Epithelial cell of esophagus (primary cell): Measurements from ENCODE around the gene RTL9.
A peak's percentile ranks its signal among the peaks of the same experiment; 100 is the strongest.

Experiments used
- DNase-seq: peaks from one replicate; pipeline ENCODE4 v3.0.0; 2010; ENCODE audit warnings: low read depth
- H3K4me3 ChIP-seq: 2 replicates; pipeline ENCODE4 v1.5.1; 2011; ENCODE audit warnings: mild to moderate bottlenecking, low read length, control low read depth
- TF ChIP-seq, protein P1 (sequence below): IDR thresholded peaks from 2 replicates; pipeline ENCODE4 v1.5.1; 2011; ENCODE audit warnings: low read depth, mild to moderate bottlenecking, low read length, control low read depth, inconsistent platforms; ENCODE audit not compliant: insufficient read depth; ENCODE audit errors: missing control alignments

The RTL9 gene

GRCh38 chrX:110397904-110398303 is 39.3 kb downstream of the RTL9 start:
- peak; percentile 62 for DNase-seq
- no peak overlapping the region for H3K4me3 ChIP-seq
- TF ChIP-seq, protein P1, sequence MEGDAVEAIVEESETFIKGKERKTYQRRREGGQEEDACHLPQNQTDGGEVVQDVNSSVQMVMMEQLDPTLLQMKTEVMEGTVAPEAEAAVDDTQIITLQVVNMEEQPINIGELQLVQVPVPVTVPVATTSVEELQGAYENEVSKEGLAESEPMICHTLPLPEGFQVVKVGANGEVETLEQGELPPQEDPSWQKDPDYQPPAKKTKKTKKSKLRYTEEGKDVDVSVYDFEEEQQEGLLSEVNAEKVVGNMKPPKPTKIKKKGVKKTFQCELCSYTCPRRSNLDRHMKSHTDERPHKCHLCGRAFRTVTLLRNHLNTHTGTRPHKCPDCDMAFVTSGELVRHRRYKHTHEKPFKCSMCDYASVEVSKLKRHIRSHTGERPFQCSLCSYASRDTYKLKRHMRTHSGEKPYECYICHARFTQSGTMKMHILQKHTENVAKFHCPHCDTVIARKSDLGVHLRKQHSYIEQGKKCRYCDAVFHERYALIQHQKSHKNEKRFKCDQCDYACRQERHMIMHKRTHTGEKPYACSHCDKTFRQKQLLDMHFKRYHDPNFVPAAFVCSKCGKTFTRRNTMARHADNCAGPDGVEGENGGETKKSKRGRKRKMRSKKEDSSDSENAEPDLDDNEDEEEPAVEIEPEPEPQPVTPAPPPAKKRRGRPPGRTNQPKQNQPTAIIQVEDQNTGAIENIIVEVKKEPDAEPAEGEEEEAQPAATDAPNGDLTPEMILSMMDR = no peak

GRCh38 chrX:110399497-110399896 is 40.8 kb downstream of the RTL9 start:
- DNase-seq = no peak
- TF ChIP-seq, protein P1 = no peak
- H3K4me3 ChIP-seq = no peak overlapping the region

DNA sequence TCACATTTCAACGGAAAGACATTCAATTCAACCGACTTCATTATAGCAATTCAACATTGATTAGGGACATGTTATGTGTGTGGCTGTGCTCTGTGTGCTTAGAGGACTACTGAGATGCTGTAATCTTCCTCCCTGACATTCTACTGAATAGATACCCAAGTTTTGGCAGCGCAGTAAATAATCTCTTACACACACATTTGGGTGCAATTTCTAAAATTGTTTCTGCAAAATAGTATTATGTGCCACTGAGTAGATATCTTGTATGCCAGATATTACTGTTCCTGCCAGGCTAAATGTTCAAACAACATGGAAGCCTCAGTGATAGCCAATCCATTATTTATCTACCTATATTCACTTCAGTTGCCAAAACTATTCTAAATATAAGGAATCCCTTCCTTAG is 41.3 kb downstream of the RTL9 start:
- no peak overlapping the region for H3K4me3 ChIP-seq
- no peak for DNase-seq
- TF ChIP-seq, protein P1 = no peak

DNA sequence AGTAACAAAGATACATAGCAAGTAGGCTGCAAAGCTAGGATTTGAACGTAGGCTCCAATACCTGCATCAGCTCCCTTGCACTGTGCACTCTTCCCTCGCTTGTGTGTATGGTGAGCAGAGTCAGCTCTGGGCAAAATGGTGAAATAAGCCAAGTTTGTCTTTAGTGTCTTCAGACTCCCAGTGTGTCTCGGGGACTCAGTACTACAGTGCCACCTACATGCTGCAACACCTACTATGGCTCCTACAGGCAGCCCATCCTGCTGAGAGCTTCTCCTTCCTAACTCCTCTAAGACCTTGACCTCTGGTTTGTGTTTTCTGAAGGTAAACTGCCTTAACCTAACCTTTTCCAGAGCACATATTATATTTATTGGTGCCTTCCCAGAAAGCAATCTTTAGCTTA is 42.5 kb downstream of the RTL9 start:
- DNase-seq = no peak
- TF ChIP-seq, protein P1 = no peak
- no peak overlapping the region for H3K4me3 ChIP-seq

DNA sequence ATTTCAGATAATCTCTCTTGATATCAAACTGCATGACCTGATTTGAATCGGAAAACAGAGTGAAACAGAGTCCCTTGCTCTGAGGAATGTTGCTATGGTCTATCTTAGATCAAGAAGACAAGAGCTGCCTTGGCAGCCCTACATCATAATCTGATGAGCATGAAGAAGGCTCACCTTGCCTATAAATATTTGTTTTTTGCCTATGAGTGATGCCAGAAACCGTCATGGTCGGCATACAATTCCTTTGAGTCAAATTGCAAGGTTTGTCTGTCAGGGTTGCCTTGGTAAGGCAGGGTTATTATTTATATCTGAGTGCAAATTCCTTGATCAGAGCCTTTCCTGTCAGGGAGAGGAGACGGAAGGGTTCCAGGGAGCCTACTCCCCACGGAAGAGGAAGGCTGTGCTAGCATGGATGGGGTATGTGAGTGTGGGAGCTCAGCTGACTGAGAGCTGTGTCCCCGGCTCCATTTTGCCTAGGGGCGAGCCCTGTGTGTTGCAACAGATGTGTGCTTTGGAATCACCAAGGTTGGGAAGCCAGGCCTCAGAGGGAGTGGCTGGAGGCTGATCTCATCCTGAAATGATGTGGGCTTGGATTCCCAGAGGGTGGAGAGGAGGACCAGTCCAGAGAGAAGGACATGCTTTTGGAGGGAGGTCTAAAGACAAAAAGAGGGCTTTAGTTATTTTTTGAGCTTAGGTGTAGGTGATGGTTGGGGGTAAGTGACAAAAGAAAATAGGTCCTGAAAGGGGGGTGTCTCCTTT is 43.6 kb downstream of the RTL9 start:
- DNase-seq = peak; percentile 89
- H3K4me3 ChIP-seq = no peak overlapping the region
- TF ChIP-seq, protein P1 = no peak

DNA sequence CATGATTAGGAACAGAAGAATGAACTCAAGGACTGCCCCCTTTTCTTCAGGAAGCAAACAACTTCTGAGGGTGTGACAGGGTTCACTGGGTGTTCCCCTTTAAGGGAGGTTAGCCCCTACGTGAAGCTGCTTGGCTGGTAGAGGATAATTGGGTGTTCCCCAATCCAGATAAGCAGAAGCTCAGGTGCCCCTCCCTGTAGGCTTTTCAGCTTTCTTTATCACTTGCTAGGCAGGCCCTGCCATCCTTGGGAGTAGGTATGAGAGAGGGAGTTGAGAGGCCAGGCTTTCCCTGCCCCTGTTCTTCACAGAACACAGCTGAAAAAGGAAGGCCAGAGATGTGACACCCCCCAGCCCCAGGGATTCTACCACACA is 44.2 kb downstream of the RTL9 start:
- H3K4me3 ChIP-seq = no peak overlapping the region
- TF ChIP-seq, protein P1 = no peak
- peak; percentile 73 for DNase-seq

- TF ChIP-seq, protein P1 = no peak
- peak; percentile 32 for DNase-seq
- no peak overlapping the region for H3K4me3 ChIP-seq
These were observed 45.0 kb downstream of the RTL9 start for GRCh38 chrX:110403441-110404238.
